Large intestine (tissue), 3 donors: Measurements from ENCODE around the gene CCSER1. TPM values are rescaled to one million over a fixed set of nuclear protein-coding genes. Genes with fewer than 3 reads are reported as not detected.
"Not testable (repeated sequence)": the region's sequence is repeated elsewhere in the genome, so short reads cannot be mapped to it uniquely, and the experiment has no call there.

ENCODE experiments used
- DNase-seq, 2 donors: peaks; one replicate each; pipeline versions ENCODE4 v3.0.0 to v3.0.0-alpha.2; 2013
- H3K27ac ChIP-seq: one replicate; pipeline ENCODE4 v1.5.1; 2013; ENCODE audit warnings: low read length
- H3K27me3 ChIP-seq: 2 replicates; pipeline ENCODE4 v1.6.1; 2013; ENCODE audit warnings: low read length; ENCODE audit not compliant: control insufficient read depth, insufficient read depth
- H3K36me3 ChIP-seq: 2 replicates; pipeline ENCODE4 v1.6.1; 2013; ENCODE audit warnings: low read length; ENCODE audit not compliant: control insufficient read depth, insufficient read depth
- H3K4me1 ChIP-seq: one replicate; pipeline ENCODE4 v1.6.1; 2013; ENCODE audit warnings: low read length; ENCODE audit not compliant: control insufficient read depth, insufficient read depth
- H3K4me3 ChIP-seq: one replicate; pipeline ENCODE4 v1.5.1; 2013; ENCODE audit warnings: low read length
- H3K9me3 ChIP-seq: one replicate; pipeline ENCODE4 v1.6.1; 2013; ENCODE audit warnings: mild to moderate bottlenecking, low read depth, low read length, moderate library complexity; ENCODE audit not compliant: control insufficient read depth
- WGBS: methylation state at CpG from one replicate; pipeline ENCODE4 v1.1.5; 2013; ENCODE audit warnings: low lambda C conversion rate; ENCODE audit not compliant: insufficient coverage; 5-methylcytosine and 5-hydroxymethylcytosine counted together
- polyA plus RNA-seq: library from polyadenylated mRNA; unstranded; fragments of 120-200 nt; gene quantifications from one replicate; pipeline ENCODE4 v1.2.1, GENCODE V29; 2013

Gene CCSER1
- polyA plus RNA-seq, 1 donor: 9.5 TPM

DNA sequence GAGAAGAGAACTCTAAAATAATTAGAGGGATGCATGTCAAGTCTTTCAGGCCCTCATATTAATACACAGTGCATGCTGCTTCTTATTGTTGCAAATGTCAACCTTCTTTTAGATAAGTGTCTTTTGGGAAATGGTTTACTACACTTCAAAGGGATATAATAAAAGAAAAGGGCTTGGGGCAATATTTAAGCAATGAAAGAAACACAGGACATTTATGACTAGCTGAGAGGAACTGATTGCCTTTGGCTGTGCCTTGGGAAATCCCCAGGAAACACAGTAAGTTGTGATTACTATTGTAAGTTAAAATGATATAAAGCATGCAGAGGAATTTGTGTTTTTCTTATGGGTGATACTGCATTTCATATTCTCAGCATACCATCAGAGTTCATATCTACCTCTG, 1140.3 kb downstream of the CCSER1 start:
- no peaks in the 10 kb centered on the region for H3K27me3 ChIP-seq
- no peaks in the 10 kb centered on the region for H3K4me1 ChIP-seq
- H3K9me3 ChIP-seq: no peaks in the 10 kb centered on the region
- no peak overlapping the region for H3K4me3 ChIP-seq
- H3K27ac ChIP-seq: no peak overlapping the region
- H3K36me3 ChIP-seq: no peaks in the 10 kb centered on the region
- DNase-seq: peak in 1 of 2 donors; percentile 30

DNA sequence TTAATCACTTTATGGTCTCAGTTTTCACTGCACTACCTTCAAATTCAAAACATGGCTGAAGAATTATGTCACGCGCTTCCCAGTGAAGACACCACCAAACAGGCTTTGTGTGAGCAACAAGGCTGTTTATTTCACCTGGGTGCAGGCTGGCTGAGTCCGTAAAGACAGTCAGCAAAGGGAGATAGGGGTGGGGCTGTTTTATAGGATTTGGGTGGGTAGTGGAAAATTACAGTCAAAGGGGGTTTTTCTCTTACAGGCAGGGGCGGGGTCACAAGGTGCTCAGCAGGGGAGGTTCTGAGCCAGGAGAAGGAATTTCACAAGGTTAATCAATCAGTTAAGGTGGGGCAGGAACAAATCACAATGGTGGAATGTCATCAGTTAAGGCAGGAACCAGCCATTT, 1141.3 kb downstream of the CCSER1 start:
- DNase-seq, H3K4me1 ChIP-seq, H3K9me3 ChIP-seq, H3K36me3 ChIP-seq, H3K27ac ChIP-seq, H3K27me3 ChIP-seq, H3K4me3 ChIP-seq: not testable (repeated sequence)
- WGBS: no CpG with 5 or more reads among the region's 4 CpGs

GRCh38 chr4:91268913-91269312, 1141.7 kb downstream of the CCSER1 start:
- Histone ChIP-seq H3K9me3 (no peaks in the 10 kb centered on the region), H3K4me3 (no peak overlapping the region), H3K4me1 (no peaks in the 10 kb centered on the region), H3K27ac (no peak overlapping the region), H3K27me3 (no peaks in the 10 kb centered on the region), H3K36me3 (no peaks in the 10 kb centered on the region)
- DNase-seq: no peak
- no CpG with 5 or more reads among the region's 2 CpGs for WGBS

DNA sequence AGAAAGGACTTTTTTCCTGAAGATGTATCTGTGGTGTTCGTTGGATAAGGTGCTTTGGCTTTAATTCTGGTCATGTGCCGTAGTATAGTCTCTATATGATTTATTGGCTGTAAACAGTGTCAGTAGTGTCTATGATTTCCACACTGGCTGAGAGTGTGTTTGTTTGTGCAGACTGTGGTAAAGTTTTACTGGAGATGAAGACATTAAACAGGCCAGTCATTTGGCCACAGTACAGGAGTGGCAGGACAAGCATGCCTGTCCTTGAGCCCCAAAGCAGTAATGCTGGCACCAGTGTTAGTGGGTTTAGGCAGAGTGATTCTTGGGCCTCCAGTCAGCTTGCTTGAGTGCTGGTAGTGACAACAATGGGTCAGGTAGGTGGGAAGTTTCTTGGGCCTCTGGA, 1152.7 kb downstream of the CCSER1 start:
- WGBS: no CpG with 5 or more reads among the region's 2 CpGs
- DNase-seq: no peak
- Histone ChIP-seq H3K36me3 (no peaks in the 10 kb centered on the region), H3K27ac (no peak overlapping the region), H3K27me3 (no peaks in the 10 kb centered on the region), H3K9me3 (peaks cover 3% of the 10 kb centered on the region), H3K4me3 (no peak overlapping the region), H3K4me1 (peaks cover 4% of the 10 kb centered on the region)

DNA sequence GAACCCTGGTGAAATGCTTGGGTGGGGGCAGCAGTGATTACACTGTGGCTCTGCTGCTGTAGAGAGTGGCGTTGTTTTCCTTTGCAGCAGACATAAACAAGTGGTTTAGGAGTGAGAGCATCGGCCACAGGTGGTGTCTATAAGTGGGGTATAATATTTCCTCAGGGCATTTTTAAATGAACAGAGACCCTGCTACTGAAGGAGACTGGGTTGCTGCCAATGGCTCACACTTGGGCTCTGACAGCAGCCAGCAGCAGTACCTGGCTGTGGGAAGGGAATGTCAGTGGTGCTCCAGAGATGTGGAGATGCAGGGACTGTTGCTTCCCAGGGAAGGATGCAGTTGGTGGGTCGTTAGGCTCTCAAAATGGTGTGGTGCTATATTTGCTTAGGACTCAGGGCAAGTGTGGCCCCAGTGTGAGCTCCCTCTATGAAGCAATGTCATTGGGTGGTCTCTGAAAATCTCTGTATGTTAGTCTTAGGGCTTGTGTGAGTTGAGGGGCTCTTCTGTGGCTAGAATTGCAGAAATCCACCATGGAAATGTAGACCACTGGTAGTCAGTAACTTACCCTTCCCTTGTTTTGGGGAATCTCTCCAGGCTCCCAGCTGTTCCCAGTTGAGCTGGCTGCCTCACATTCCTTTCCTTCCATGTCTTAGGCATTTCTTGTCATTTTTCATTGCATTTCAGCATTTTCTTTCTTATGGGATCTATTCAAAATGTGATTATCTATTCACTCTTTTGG, 1153.5 kb downstream of the CCSER1 start:
- Histone ChIP-seq H3K36me3 (no peaks in the 10 kb centered on the region), H3K27ac (no peak overlapping the region), H3K4me1 (peaks cover 4% of the 10 kb centered on the region), H3K4me3 (no peak overlapping the region), H3K9me3 (no peaks in the 10 kb centered on the region), H3K27me3 (no peaks in the 10 kb centered on the region)
- no peak for DNase-seq
- no CpG with 5 or more reads among the region's 3 CpGs for WGBS

GRCh38 chr4:91282217-91282616, 1155.0 kb downstream of the CCSER1 start:
- no peak overlapping the region for H3K4me3 ChIP-seq
- peaks cover 4% of the 10 kb centered on the region for H3K4me1 ChIP-seq
- WGBS: 57% methylated on average over 1 of the region's 3 CpGs
- no peak for DNase-seq
- no peaks in the 10 kb centered on the region for H3K36me3 ChIP-seq
- H3K9me3 ChIP-seq: no peaks in the 10 kb centered on the region
- no peak overlapping the region for H3K27ac ChIP-seq
- no peaks in the 10 kb centered on the region for H3K27me3 ChIP-seq

- H3K9me3 ChIP-seq: no peaks in the 10 kb centered on the region
- peak; percentile 16 to 64 for DNase-seq
- peaks cover 4% of the 10 kb centered on the region for H3K4me1 ChIP-seq
- H3K27me3 ChIP-seq: no peaks in the 10 kb centered on the region
- no peak overlapping the region for H3K4me3 ChIP-seq
- H3K27ac ChIP-seq: no peak overlapping the region
- no CpG with 5 or more reads among the region's 1 CpG for WGBS
- H3K36me3 ChIP-seq: no peaks in the 10 kb centered on the region
These were observed 1156.6 kb downstream of the CCSER1 start for GRCh38 chr4:91283726-91284230.

- Histone ChIP-seq H3K9me3 (no peaks in the 10 kb centered on the region), H3K36me3 (no peaks in the 10 kb centered on the region), H3K27me3 (no peaks in the 10 kb centered on the region), H3K4me1 (peaks cover 4% of the 10 kb centered on the region), H3K4me3 (no peak overlapping the region), H3K27ac (no peak overlapping the region)
- DNase-seq: peak in 1 of 2 donors; percentile 4
- 67% methylated on average over 2 of the region's 3 CpGs for WGBS
These were observed 1157.3 kb downstream of the CCSER1 start for GRCh38 chr4:91284480-91284879.

GRCh38 chr4:91285487-91285886, 1158.3 kb downstream of the CCSER1 start:
- 100% methylated on average over 2 of the region's 2 CpGs for WGBS
- Histone ChIP-seq H3K36me3 (no peaks in the 10 kb centered on the region), H3K4me3 (no peak overlapping the region), H3K27me3 (no peaks in the 10 kb centered on the region), H3K27ac (no peak overlapping the region), H3K9me3 (no peaks in the 10 kb centered on the region), H3K4me1 (peaks cover 4% of the 10 kb centered on the region)
- no peak for DNase-seq

GRCh38 chr4:91288702-91289311, 1161.6 kb downstream of the CCSER1 start:
- no CpG with 5 or more reads among the region's 2 CpGs for WGBS
- Histone ChIP-seq H3K27ac (no peak overlapping the region), H3K27me3 (no peaks in the 10 kb centered on the region), H3K9me3 (no peaks in the 10 kb centered on the region), H3K4me1 (no peaks in the 10 kb centered on the region), H3K36me3 (no peaks in the 10 kb centered on the region), H3K4me3 (no peak overlapping the region)
- DNase-seq: peak in 1 of 2 donors; percentile 56
